Liver (tissue), 9 donors: Measurements from ENCODE around the gene MICAL1. TPM values are rescaled to one million over a fixed set of nuclear protein-coding genes. Genes with fewer than 3 reads are reported as not detected.

Experiments
- DNase-seq: peaks from one replicate; pipeline ENCODE4 v3.0.0-alpha.2; 2017; ENCODE audit warnings: low spot score
- H3K27ac ChIP-seq, 2 donors: one replicate each; pipeline ENCODE4 v1.7.0; 2013; ENCODE audit warnings: inconsistent platforms in 2 of 2, low read length in 2 of 2, control low read depth in 1 of 2, low read depth in 1 of 2, mild to moderate bottlenecking in 1 of 2
- H3K27me3 ChIP-seq, 4 donors: one replicate each; pipeline versions ENCODE4 v1.6.1 to v1.7.0; 2013; ENCODE audit warnings: low read length in 3 of 4, inconsistent platforms in 1 of 4, mild to moderate bottlenecking in 1 of 4, moderate library complexity in 1 of 4; ENCODE audit not compliant: control insufficient read depth in 4 of 4, insufficient read depth in 4 of 4
- H3K36me3 ChIP-seq, 4 donors: one replicate each; pipeline versions ENCODE4 v1.6.1 to v1.7.0; 2013; ENCODE audit warnings: low read length in 3 of 4, mild to moderate bottlenecking in 3 of 4, low read depth in 1 of 4, moderate library complexity in 1 of 4; ENCODE audit not compliant: control insufficient read depth in 4 of 4, insufficient read depth in 3 of 4
- H3K4me1 ChIP-seq, 4 donors: one replicate each; pipeline versions ENCODE4 v1.6.1 to v1.7.0; 2013; ENCODE audit warnings: low read length in 3 of 4, mild to moderate bottlenecking in 3 of 4, moderate library complexity in 1 of 4; ENCODE audit not compliant: control insufficient read depth in 4 of 4, insufficient read depth in 4 of 4
- H3K4me3 ChIP-seq, 3 donors: one replicate each; pipeline versions ENCODE4 v1.6.1 to v1.7.0; 2013; ENCODE audit warnings: low read length in 3 of 3, control low read depth in 1 of 3, low read depth in 1 of 3, mild to moderate bottlenecking in 1 of 3
- H3K9ac ChIP-seq, 2 donors: one replicate each; pipeline ENCODE4 v1.7.0; 2013; ENCODE audit warnings: low read length in 2 of 2, mild to moderate bottlenecking in 2 of 2, moderate library complexity in 2 of 2, control low read depth in 1 of 2, low read depth in 1 of 2
- H3K9me3 ChIP-seq, 4 donors: one replicate each; pipeline versions ENCODE4 v1.6.1 to v1.7.0; 2013; ENCODE audit warnings: low read length in 3 of 4; ENCODE audit not compliant: control insufficient read depth in 4 of 4
- EGR1 ChIP-seq, 2 donors: IDR thresholded peaks; 2 replicates each; pipeline ENCODE4 v1.6.1; 2016 to 2018; ENCODE audit warnings: antibody characterized with exemption in 2 of 2, low read depth in 2 of 2
- FOXA1 ChIP-seq: IDR thresholded peaks from 2 replicates; pipeline ENCODE4 v1.6.1; 2016; ENCODE audit warnings: antibody characterized with exemption
- FOXA2 ChIP-seq: IDR thresholded peaks from 2 replicates; pipeline ENCODE4 v1.6.1; 2016; ENCODE audit warnings: antibody characterized with exemption
- GABPA ChIP-seq, 2 donors: IDR thresholded peaks in 1 of 2; conservative IDR thresholded peaks in 1 of 2; 2 replicates each; pipeline ENCODE4 v1.6.1; 2016; ENCODE audit warnings: antibody characterized with exemption in 2 of 2, mild to moderate bottlenecking in 1 of 2, moderate library complexity in 1 of 2
- HNF4A ChIP-seq, 2 donors: conservative IDR thresholded peaks; 2 replicates each; pipeline ENCODE4 v1.6.1; 2016; ENCODE audit warnings: antibody characterized with exemption in 2 of 2, mild to moderate bottlenecking in 2 of 2
- HNF4G ChIP-seq: IDR thresholded peaks from 2 replicates; pipeline ENCODE4 v1.6.1; 2016; ENCODE audit warnings: antibody characterized with exemption
- JUND ChIP-seq, 2 donors: IDR thresholded peaks; 2 replicates each; pipeline ENCODE4 v1.6.1; 2016; ENCODE audit warnings: antibody characterized with exemption in 2 of 2
- NR2F2 ChIP-seq: IDR thresholded peaks from 2 replicates; pipeline ENCODE4 v1.6.1; 2016; ENCODE audit warnings: antibody characterized with exemption
- RAD21 ChIP-seq, 2 donors: IDR thresholded peaks; 2 replicates each; pipeline ENCODE4 v1.6.1; 2016; ENCODE audit warnings: antibody characterized with exemption in 2 of 2, mild to moderate bottlenecking in 2 of 2
- SP1 ChIP-seq: IDR thresholded peaks from 2 replicates; pipeline ENCODE4 v1.6.1; 2018; ENCODE audit warnings: antibody characterized with exemption, mild to moderate bottlenecking
- YY1 ChIP-seq: IDR thresholded peaks from 2 replicates; pipeline ENCODE4 v1.6.1; 2016; ENCODE audit warnings: antibody characterized with exemption, mild to moderate bottlenecking
- WGBS: extraction: QIAGEN DNeasy Blood & Tissue Kit; methylation state at CpG from one replicate; pipeline ENCODE4 v1.1.7; 2013; 5-methylcytosine and 5-hydroxymethylcytosine counted together
- polyA plus RNA-seq, 2 donors: library from polyadenylated mRNA; stranded (reverse) in 1 of 2; unstranded in 1 of 2; fragments of 200-250 nt in 1 of 2; fragments of >200 nt in 1 of 2; fragmentation: Nextera tagmentation in 1 of 2; extraction: Ambion mirVana in 1 of 2; gene quantifications; one replicate each; pipeline versions ENCODE4 v1.2.1 to v1.2.3, GENCODE V29; 2013 to 2015
- total RNA-seq, 2 donors: library from RNA; depleted of rRNA; stranded (reverse); fragments of >200 nt; gene quantifications; one replicate each; pipeline ENCODE4 v1.2.3, GENCODE V29; 2014
- TF ChIP-seq, protein P1 (sequence below): IDR thresholded peaks from 2 replicates; pipeline ENCODE4 v1.6.1; 2016; ENCODE audit warnings: antibody characterized with exemption
- TF ChIP-seq, protein P2 (sequence below): IDR thresholded peaks from 2 replicates; pipeline ENCODE4 v1.6.1; 2016; ENCODE audit warnings: antibody characterized with exemption
- TF ChIP-seq, protein P3 (sequence below): IDR thresholded peaks from 2 replicates; pipeline ENCODE4 v1.6.1; 2016; ENCODE audit warnings: antibody characterized with exemption
- TF ChIP-seq, protein P4 (sequence below): IDR thresholded peaks from 2 replicates; pipeline ENCODE4 v1.6.1; 2016; ENCODE audit warnings: antibody characterized with exemption, mild to moderate bottlenecking
- TF ChIP-seq, protein P5 (sequence below): fragments of 150-350 bp; IDR thresholded peaks from 2 replicates; pipeline ENCODE4 v1.5.1; 2017; ENCODE audit warnings: improper control_type of control experiment, low read depth, low read length; ENCODE audit not compliant: missing input control
- donor health status: healthy.
- donor health status: healthy.
- donor health status: healthy.
- donor health status: healthy.
- donor health status: healthy.

Gene MICAL1
- total and polyA plus RNA-seq, 4 donors, result 1.8 to 4.9 (median 3.3) TPM

DNA sequence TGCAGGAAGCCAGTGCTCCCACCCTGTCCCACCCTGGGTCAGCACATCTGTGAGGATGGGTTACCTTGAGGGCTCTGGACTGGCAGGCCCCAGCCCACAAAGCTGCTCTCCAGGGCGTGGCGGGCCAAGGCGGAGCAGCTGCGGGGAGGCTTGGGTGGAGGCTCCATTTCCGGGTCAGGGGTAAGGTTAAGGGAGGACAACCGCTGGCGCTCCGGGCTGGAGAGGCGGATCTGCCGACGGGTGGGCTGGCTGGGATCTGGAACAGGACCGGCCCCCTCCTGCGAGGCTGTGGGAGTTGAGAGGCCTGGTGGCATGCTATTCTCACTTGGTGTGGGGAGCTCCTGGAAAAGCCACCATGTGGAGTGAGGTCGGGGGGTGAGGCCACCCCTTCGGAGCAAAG, 9.5 kb downstream of the MICAL1 start:
- Histone ChIP-seq H3K4me1 (peaks cover 0 to 7% (median 3%) of the 10 kb centered on the region in 4 donors), H3K4me3 (no peak overlapping the region), H3K36me3 (peaks cover 0 to 3% (median 2%) of the 10 kb centered on the region in 4 donors), H3K27ac (no peak overlapping the region), H3K9ac (no peak overlapping the region), H3K27me3 (no peaks in the 10 kb centered on the region), H3K9me3 (no peaks in the 10 kb centered on the region)
- no peak for DNase-seq
- TF ChIP-seq HNF4A (conservative IDR thresholded peaks at IDR 0.05) (no peak), NR2F2 (no peak), RAD21 (IDR thresholded peaks at IDR 0.05) (no peak), JUND (IDR thresholded peaks at IDR 0.05) (no peak), SP1 (no peak)
- TF ChIP-seq, protein P1, sequence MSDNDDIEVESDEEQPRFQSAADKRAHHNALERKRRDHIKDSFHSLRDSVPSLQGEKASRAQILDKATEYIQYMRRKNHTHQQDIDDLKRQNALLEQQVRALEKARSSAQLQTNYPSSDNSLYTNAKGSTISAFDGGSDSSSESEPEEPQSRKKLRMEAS, result no peak
- TF ChIP-seq, protein P2, sequence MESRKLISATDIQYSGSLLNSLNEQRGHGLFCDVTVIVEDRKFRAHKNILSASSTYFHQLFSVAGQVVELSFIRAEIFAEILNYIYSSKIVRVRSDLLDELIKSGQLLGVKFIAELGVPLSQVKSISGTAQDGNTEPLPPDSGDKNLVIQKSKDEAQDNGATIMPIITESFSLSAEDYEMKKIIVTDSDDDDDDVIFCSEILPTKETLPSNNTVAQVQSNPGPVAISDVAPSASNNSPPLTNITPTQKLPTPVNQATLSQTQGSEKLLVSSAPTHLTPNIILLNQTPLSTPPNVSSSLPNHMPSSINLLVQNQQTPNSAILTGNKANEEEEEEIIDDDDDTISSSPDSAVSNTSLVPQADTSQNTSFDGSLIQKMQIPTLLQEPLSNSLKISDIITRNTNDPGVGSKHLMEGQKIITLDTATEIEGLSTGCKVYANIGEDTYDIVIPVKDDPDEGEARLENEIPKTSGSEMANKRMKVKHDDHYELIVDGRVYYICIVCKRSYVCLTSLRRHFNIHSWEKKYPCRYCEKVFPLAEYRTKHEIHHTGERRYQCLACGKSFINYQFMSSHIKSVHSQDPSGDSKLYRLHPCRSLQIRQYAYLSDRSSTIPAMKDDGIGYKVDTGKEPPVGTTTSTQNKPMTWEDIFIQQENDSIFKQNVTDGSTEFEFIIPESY, result no peak
- 90% methylated on average over 15 of the region's 15 CpGs for WGBS

DNA sequence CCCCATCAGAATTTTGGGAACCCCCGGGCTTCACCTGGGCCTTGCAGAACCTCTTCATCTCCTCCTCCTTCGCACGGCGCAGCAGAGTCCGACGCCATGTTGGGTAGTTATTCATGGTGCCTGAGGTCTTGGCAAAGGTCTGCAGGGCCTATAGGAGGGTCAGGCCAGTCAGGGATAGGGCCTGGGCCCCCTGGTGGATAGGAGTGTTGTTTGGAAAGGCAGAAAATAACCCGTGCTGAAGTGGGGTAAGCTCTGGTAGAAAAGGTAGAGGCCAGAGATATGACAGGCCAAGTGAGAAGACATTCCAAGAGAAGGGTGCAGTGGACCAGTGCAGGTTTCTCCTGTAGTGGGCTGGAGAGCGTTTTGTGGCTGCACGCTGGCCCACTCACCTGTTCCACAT, 10.2 kb downstream of the MICAL1 start:
- DNase-seq, result no peak
- no peak overlapping the region for H3K4me3 ChIP-seq
- no peaks in the 10 kb centered on the region for H3K9me3 ChIP-seq
- no peak overlapping the region for H3K27ac ChIP-seq
- TF ChIP-seq RAD21 (IDR thresholded peaks at IDR 0.05), result peak in 1 of 2 donors; percentile 6
- TF ChIP-seq, protein P1, result no peak
- WGBS, result 94% methylated on average over 9 of the region's 9 CpGs
- peaks cover 0 to 8% (median 4%) of the 10 kb centered on the region in 4 donors for H3K4me1 ChIP-seq
- H3K27me3 ChIP-seq, result no peaks in the 10 kb centered on the region
- H3K36me3 ChIP-seq, result peaks cover 0 to 3% (median 2%) of the 10 kb centered on the region in 4 donors
- no peak overlapping the region for H3K9ac ChIP-seq

DNA sequence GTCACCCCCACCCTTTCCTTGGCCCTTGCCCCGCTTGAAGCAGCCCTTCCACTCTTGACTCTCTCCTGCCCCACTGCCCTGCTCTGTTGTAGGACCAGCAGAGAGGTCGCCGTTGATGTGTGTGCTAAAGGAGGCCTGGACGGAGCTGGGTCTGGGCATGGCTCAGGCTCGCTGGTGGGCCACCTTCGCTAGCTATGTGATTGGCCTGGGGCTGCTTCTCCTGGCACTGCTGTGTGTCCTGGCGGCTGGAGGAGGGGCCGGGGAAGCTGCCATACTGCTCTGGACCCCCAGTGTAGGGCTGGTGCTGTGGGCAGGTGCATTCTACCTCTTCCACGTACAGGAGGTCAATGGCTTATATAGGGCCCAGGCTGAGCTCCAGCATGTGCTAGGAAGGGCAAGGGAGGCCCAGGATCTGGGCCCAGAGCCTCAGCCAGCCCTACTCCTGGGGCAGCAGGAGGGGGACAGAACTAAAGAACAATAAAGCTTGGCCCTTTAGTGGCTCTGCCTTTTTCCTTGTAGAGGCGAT, 12.1 kb downstream of the MICAL1 start:
- TF ChIP-seq NR2F2, result no peak
- no peak for TF ChIP-seq FOXA1
- no peak for TF ChIP-seq SP1
- no peak for TF ChIP-seq JUND (IDR thresholded peaks at IDR 0.05)
- no peak for TF ChIP-seq HNF4G
- no peak for TF ChIP-seq YY1
- TF ChIP-seq GABPA (IDR thresholded peaks at IDR 0.05 in 1 of 2, conservative IDR thresholded peaks at IDR 0.05 in 1 of 2), result no peak
- TF ChIP-seq, protein P3, sequence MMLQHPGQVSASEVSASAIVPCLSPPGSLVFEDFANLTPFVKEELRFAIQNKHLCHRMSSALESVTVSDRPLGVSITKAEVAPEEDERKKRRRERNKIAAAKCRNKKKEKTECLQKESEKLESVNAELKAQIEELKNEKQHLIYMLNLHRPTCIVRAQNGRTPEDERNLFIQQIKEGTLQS, result no peak
- TF ChIP-seq, protein P4, sequence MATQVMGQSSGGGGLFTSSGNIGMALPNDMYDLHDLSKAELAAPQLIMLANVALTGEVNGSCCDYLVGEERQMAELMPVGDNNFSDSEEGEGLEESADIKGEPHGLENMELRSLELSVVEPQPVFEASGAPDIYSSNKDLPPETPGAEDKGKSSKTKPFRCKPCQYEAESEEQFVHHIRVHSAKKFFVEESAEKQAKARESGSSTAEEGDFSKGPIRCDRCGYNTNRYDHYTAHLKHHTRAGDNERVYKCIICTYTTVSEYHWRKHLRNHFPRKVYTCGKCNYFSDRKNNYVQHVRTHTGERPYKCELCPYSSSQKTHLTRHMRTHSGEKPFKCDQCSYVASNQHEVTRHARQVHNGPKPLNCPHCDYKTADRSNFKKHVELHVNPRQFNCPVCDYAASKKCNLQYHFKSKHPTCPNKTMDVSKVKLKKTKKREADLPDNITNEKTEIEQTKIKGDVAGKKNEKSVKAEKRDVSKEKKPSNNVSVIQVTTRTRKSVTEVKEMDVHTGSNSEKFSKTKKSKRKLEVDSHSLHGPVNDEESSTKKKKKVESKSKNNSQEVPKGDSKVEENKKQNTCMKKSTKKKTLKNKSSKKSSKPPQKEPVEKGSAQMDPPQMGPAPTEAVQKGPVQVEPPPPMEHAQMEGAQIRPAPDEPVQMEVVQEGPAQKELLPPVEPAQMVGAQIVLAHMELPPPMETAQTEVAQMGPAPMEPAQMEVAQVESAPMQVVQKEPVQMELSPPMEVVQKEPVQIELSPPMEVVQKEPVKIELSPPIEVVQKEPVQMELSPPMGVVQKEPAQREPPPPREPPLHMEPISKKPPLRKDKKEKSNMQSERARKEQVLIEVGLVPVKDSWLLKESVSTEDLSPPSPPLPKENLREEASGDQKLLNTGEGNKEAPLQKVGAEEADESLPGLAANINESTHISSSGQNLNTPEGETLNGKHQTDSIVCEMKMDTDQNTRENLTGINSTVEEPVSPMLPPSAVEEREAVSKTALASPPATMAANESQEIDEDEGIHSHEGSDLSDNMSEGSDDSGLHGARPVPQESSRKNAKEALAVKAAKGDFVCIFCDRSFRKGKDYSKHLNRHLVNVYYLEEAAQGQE, result no peak
- TF ChIP-seq, protein P1, result no peak
- TF ChIP-seq FOXA2, result no peak
- no peak for TF ChIP-seq EGR1 (IDR thresholded peaks at IDR 0.05; ENCODE audit: low read depth in 2 of 2)
- TF ChIP-seq, protein P5, sequence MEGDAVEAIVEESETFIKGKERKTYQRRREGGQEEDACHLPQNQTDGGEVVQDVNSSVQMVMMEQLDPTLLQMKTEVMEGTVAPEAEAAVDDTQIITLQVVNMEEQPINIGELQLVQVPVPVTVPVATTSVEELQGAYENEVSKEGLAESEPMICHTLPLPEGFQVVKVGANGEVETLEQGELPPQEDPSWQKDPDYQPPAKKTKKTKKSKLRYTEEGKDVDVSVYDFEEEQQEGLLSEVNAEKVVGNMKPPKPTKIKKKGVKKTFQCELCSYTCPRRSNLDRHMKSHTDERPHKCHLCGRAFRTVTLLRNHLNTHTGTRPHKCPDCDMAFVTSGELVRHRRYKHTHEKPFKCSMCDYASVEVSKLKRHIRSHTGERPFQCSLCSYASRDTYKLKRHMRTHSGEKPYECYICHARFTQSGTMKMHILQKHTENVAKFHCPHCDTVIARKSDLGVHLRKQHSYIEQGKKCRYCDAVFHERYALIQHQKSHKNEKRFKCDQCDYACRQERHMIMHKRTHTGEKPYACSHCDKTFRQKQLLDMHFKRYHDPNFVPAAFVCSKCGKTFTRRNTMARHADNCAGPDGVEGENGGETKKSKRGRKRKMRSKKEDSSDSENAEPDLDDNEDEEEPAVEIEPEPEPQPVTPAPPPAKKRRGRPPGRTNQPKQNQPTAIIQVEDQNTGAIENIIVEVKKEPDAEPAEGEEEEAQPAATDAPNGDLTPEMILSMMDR, result no peak
- TF ChIP-seq, protein P2, result no peak
- no peaks in the 10 kb centered on the region for H3K27me3 ChIP-seq
- H3K9me3 ChIP-seq, result no peaks in the 10 kb centered on the region
- peaks cover 2 to 12% (median 5%) of the 10 kb centered on the region in 4 donors for H3K4me1 ChIP-seq
- 97% methylated on average over 10 of the region's 10 CpGs for WGBS
- DNase-seq, result no peak
- no peak overlapping the region for H3K27ac ChIP-seq
- H3K4me3 ChIP-seq, result no peak overlapping the region
- no peak overlapping the region for H3K9ac ChIP-seq
- peaks cover 0 to 3% (median 2%) of the 10 kb centered on the region in 4 donors for H3K36me3 ChIP-seq
